Brain pericyte (primary cell): ENCODE results near the gene ITPR2.
"Not testable (repeated sequence)": the region's sequence is repeated elsewhere in the genome, so short reads cannot be mapped to it uniquely, and the experiment has no call there.

ENCODE experiments used
- DNase-seq: peaks from one replicate; pipeline ENCODE4 v3.0.0-alpha.2; 2012; ENCODE audit warnings: low read depth, low spot score

The ITPR2 gene

GRCh38 chr12:26628234-26628633 lies 204.8 kb downstream of the ITPR2 start:
- DNase-seq = no peak

GRCh38 chr12:26627335-26627734 lies 205.7 kb downstream of the ITPR2 start:
- DNase-seq = no peak

- DNase-seq = no peak
These were observed 209.9 kb downstream of the ITPR2 start for GRCh38 chr12:26623136-26623535.

- no peak for DNase-seq
These were observed 210.4 kb downstream of the ITPR2 start for GRCh38 chr12:26622601-26623000.

GRCh38 chr12:26621932-26622331 lies 211.1 kb downstream of the ITPR2 start:
- no peak for DNase-seq

- no peak for DNase-seq
These were observed 212.1 kb downstream of the ITPR2 start for GRCh38 chr12:26620907-26621306.

GRCh38 chr12:26617513-26617912 lies 215.5 kb downstream of the ITPR2 start:
- DNase-seq = no peak

GRCh38 chr12:26614011-26614616 lies 218.9 kb downstream of the ITPR2 start:
- no peak for DNase-seq

- DNase-seq = no peak
These were observed 220.8 kb downstream of the ITPR2 start for GRCh38 chr12:26612203-26612602.

- DNase-seq = no peak
These were observed 221.4 kb downstream of the ITPR2 start for GRCh38 chr12:26611598-26611997.

- no peak for DNase-seq
These were observed 222.2 kb downstream of the ITPR2 start for GRCh38 chr12:26610774-26611173.

GRCh38 chr12:26609986-26610385 lies 223.0 kb downstream of the ITPR2 start:
- no peak for DNase-seq

GRCh38 chr12:26608706-26609105 lies 224.3 kb downstream of the ITPR2 start:
- no peak for DNase-seq

GRCh38 chr12:26608273-26608672 lies 224.7 kb downstream of the ITPR2 start:
- no peak for DNase-seq

GRCh38 chr12:26606911-26607310 lies 226.1 kb downstream of the ITPR2 start:
- DNase-seq = no peak

- DNase-seq = not testable (repeated sequence)
These were observed 228.2 kb downstream of the ITPR2 start for GRCh38 chr12:26604813-26605212.

- no peak for DNase-seq
These were observed 233.8 kb downstream of the ITPR2 start for GRCh38 chr12:26599096-26599695.

- DNase-seq = no peak
These were observed 237.2 kb downstream of the ITPR2 start for GRCh38 chr12:26595806-26596205.

- no peak for DNase-seq
These were observed 252.4 kb downstream of the ITPR2 start for GRCh38 chr12:26580619-26581018.

- DNase-seq = no peak
These were observed 256.7 kb downstream of the ITPR2 start for GRCh38 chr12:26576266-26576665.

GRCh38 chr12:26573225-26573909 lies 259.6 kb downstream of the ITPR2 start:
- DNase-seq = no peak

- no peak for DNase-seq
These were observed 260.9 kb downstream of the ITPR2 start for GRCh38 chr12:26572137-26572536.

GRCh38 chr12:26571560-26571959 lies 261.4 kb downstream of the ITPR2 start:
- no peak for DNase-seq
